AG04449 (cell line): ENCODE measurements around the gene CPAMD8.

Experiments
- CTCF ChIA-PET: fragments of 350-600 bp; formaldehyde crosslinking; extraction: SDS; loops from one replicate; lab custom pipeline; 2021; ENCODE audit warnings: antibody characterized with exemption; lab: Yijun Ruan, JAX
- POLR2A ChIA-PET: fragments of 400-600, 350-600 bp; formaldehyde crosslinking; extraction: SDS; loops from one replicate; lab custom pipeline; 2020; ENCODE audit warnings: antibody characterized with exemption, inconsistent platforms; lab: Yijun Ruan, JAX
- DNase-seq: peaks from one replicate; pipeline ENCODE4 v3.0.0-alpha.2; 2010; ENCODE audit warnings: low read depth, low spot score
- H3K4me3 ChIP-seq: 2 replicates; pipeline ENCODE4 v1.5.1; 2011; ENCODE audit warnings: low read depth, mild to moderate bottlenecking, control low read depth, low read length
- TF ChIP-seq, protein P1 (sequence below): IDR thresholded peaks from one replicate; pipeline ENCODE4 v1.5.1; 2011; ENCODE audit warnings: mild to moderate bottlenecking, moderate library complexity, low read length, control low read depth, inconsistent platforms; ENCODE audit not compliant: insufficient read depth; ENCODE audit errors: missing control alignments

The CPAMD8 gene

GRCh38 chr19:17026706-17027534 lies at the start of gene CPAMD8:
Gene CPAMD8 (minus strand): TSS chr19:17026810. CDS start chr19:17026642, 168 bp downstream.
- ChIA-PET CTCF (no interaction called here), POLR2A (no interaction called here)
- TF ChIP-seq, protein P1, sequence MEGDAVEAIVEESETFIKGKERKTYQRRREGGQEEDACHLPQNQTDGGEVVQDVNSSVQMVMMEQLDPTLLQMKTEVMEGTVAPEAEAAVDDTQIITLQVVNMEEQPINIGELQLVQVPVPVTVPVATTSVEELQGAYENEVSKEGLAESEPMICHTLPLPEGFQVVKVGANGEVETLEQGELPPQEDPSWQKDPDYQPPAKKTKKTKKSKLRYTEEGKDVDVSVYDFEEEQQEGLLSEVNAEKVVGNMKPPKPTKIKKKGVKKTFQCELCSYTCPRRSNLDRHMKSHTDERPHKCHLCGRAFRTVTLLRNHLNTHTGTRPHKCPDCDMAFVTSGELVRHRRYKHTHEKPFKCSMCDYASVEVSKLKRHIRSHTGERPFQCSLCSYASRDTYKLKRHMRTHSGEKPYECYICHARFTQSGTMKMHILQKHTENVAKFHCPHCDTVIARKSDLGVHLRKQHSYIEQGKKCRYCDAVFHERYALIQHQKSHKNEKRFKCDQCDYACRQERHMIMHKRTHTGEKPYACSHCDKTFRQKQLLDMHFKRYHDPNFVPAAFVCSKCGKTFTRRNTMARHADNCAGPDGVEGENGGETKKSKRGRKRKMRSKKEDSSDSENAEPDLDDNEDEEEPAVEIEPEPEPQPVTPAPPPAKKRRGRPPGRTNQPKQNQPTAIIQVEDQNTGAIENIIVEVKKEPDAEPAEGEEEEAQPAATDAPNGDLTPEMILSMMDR: no peak
- no peak within 1 kb of the TSS for H3K4me3 ChIP-seq
- no peak for DNase-seq

DNA sequence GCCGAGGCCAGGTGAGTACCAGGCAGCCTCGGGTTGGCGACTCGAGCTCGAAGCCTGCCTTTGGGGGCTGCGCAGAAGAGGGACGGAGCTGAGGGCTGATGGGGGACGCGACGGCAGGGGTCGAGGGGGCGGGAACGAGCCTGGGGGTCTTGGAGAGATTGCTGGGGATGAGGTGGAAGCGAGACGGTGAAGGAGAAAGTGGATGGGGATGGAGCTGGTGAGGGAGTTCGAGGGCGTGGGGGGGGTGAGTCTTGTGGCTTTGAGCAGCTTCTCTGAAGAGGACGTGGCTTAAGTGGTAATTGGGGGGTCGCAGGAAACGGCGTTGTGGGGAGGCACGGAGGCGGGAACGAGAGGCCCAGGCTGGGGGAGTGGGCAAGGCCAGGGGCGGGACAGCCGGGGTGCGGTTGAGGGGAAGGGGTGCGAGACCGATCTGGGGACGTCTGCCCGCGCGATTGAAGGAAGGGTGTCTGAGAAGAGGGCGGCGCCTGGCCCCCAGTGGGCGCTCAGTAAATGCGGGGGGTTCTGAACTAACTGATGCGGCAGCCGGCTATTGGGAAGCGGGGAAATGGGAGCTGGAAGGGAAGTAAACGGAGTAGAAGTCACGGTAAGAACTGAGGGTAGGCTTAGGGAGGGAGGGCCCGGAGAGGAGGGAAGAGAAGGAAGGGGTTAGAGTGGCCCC lies 49.4 kb upstream of the CPAMD8 start:
- TF ChIP-seq, protein P1: no peak
- ChIA-PET POLR2A (interaction anchor here (0.6 to 1.6 kb wide), 4 partner anchors 32 to 336 kb away, joined by 3 to 7 read pairs (median 6); partner anchors contain the start of gene BABAM1), CTCF (interaction anchor here (1.0 to 1.8 kb wide), 10 partner anchors 9 to 310 kb away, joined by 3 to 11 read pairs (median 3); no protein-coding TSS in a partner anchor)
- H3K4me3 ChIP-seq: peak overlapping the region; percentile 95
- no peak for DNase-seq

DNA sequence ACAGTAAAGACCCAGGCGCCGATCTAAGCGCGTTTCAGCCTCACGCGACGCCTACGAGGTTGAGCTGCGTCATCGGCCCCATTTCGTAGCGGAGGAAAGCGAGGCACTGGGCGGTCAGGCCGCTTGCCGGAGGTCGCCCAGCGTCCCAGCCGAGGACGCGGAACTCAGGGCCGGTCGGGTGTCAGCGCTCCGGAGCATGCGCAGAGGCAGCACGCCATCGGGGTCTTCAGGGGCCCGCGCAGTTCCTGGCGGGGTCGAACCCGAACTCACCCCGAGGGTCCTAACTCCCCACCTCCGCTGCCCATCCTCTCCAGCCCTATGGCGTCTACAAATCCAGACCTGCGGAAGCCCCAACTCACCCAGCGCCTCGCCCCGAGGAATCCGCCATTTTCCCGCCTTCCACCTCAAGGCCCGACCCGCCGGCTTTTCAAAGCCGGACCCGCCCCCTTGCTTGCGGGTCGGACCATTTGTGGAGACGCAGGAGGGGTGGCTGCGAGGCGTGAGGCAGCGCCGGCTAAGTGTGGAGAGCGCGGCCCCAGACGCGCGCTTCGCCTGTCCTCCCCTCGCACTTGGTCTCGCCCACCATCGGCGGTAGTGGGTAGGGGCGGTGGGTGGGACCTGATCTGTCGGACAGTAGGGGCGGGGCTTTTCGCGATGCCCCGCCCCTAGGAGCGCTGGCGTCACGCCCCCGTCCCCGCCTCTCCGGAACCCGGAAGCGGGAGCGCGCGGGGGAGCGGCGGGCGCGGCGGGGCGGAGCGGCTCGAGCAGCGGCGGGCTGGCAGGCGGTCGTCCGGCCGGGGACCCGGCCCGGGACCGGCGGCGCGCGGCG lies 48.6 kb upstream of the CPAMD8 start, which contains the start of the genes HAUS8 and MYO9B:
Gene HAUS8 (minus strand): TSS at position 418 of the 829 bp plus-strand sequence. CDS start 30 bp downstream, at position 388.
Gene MYO9B (plus strand): TSS at position 743 of the 829 bp plus-strand sequence. CDS start 25,941 bp downstream, outside the sequence.
- peak; percentile 99 for DNase-seq
- TF ChIP-seq, protein P1: no peak
- POLR2A ChIA-PET: interaction anchor here (0.7 to 1.6 kb wide), 2 partner anchors 33 to 192 kb away, joined by 5 to 6 read pairs; partner anchors contain the start of gene BABAM1
- CTCF ChIA-PET: interaction anchor here (1.2 to 1.8 kb wide), 5 partner anchors 8 to 185 kb away, joined by 3 to 11 read pairs (median 4); no protein-coding TSS in a partner anchor
- H3K4me3 ChIP-seq: peak within 1 kb of the TSS; percentile 95

- no peak for DNase-seq
- ChIA-PET POLR2A (interaction anchor here (0.6 kb wide), 1 partner anchor 37 kb away, joined by 3 read pairs; no protein-coding TSS in a partner anchor), CTCF (interaction anchor here (1.1 to 1.5 kb wide), 3 partner anchors 9 to 89 kb away, joined by 3 to 4 read pairs (median 3); no protein-coding TSS in a partner anchor)
- TF ChIP-seq, protein P1: no peak
- peak overlapping the region; percentile 84 for H3K4me3 ChIP-seq
Measured at GRCh38 chr19:17074634-17075034, 48.0 kb upstream of the CPAMD8 start.

DNA sequence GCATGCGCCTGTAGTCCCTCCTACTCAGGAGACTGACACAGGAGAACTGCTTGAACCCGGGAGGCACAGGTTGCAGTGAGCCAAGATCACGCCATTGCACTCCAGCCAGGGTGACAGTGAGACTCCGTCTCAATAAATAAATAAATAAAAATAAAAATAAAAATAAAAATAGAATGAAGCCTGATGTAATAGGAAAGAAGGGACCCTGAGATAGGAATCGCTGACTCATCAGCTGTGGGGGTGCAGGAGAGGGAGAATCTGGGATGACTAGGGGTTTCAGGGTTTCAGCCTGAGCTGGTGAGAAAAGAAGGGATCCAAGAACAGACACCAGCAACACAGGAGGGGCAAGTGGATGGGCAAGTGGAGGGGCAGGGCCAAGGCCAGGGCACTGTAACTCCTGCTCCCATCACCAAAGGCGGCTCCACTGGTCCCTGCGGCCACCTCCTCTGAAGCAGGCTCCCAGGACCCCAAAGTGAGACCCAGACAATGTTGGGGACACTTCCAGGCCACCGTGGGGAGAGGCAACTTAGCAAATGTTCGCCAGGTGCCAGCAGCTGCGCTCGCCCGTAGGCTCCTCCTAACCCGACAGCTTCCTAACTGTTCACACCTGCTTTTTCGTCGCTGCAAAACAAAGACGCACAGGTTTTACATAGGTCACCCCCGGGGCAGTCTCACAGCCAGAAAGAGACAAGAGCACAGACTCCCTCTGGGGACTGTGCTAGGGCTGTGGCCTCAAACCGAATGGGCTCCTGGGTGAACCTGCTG lies 47.4 kb upstream of the CPAMD8 start:
- peak overlapping the region; percentile 84 for H3K4me3 ChIP-seq
- no peak for DNase-seq
- ChIA-PET CTCF (interaction anchor here (0.9 to 1.2 kb wide), 4 partner anchors 8 to 208 kb away, joined by 3 to 4 read pairs (median 3); no protein-coding TSS in a partner anchor), POLR2A (interaction anchor here (0.6 kb wide), 1 partner anchor 37 kb away, joined by 3 read pairs; no protein-coding TSS in a partner anchor)
- TF ChIP-seq, protein P1: no peak
